Neural cell (in vitro differentiated cells): Measurements from ENCODE around the gene IL17D. TPM values are rescaled to one million over a fixed set of nuclear protein-coding genes. Genes with fewer than 3 reads are reported as not detected.

Experiments
- H2AFZ ChIP-seq: fragments of 200-600, 300-800 bp; sonication (generic), shearing (Covaris generic); 2 replicates; pipeline ENCODE4 v1.6.0; 2014; ENCODE audit warnings: low read depth, mild to moderate bottlenecking, antibody characterized with exemption, low read length, moderate library complexity
- H3F3A ChIP-seq: fragments of 200-600 bp; shearing (Covaris generic); 2 replicates; pipeline ENCODE4 v1.6.1; 2016; ENCODE audit warnings: mild to moderate bottlenecking, moderate library complexity, mixed read lengths, antibody characterized with exemption, low read length; ENCODE audit not compliant: insufficient read depth, poor library complexity, severe bottlenecking
- H3K27ac ChIP-seq: fragments of 200-600, 300-800 bp; sonication (generic), shearing (Covaris generic); 2 replicates; pipeline ENCODE4 v1.5.1; 2014; ENCODE audit warnings: mild to moderate bottlenecking, low read length, moderate library complexity
- H3K27me3 ChIP-seq: fragments of 300-800, 200-600 bp; sonication (generic), shearing (Covaris generic); 2 replicates; pipeline ENCODE4 v1.6.0; 2014; ENCODE audit warnings: mild to moderate bottlenecking, low read depth, low read length, moderate library complexity; ENCODE audit not compliant: insufficient read depth
- H3K36me3 ChIP-seq: fragments of 300-800, 200-600 bp; sonication (generic), shearing (Covaris generic); 2 replicates; pipeline ENCODE4 v1.5.1; 2014; ENCODE audit warnings: mild to moderate bottlenecking, antibody characterized with exemption, low read length, moderate library complexity; ENCODE audit not compliant: insufficient read depth
- H3K4me2 ChIP-seq: fragments of 300-800, 200-600 bp; sonication (generic), shearing (Covaris generic); 2 replicates; pipeline ENCODE4 v1.6.0; 2014; ENCODE audit warnings: mild to moderate bottlenecking, low read length
- H3K4me3 ChIP-seq: fragments of 300-800, 200-600 bp; sonication (generic), shearing (Covaris generic); 2 replicates; pipeline ENCODE4 v1.5.1; 2014; ENCODE audit warnings: mild to moderate bottlenecking, low read length, moderate library complexity
- H3K79me2 ChIP-seq: fragments of 200-600 bp; shearing (Covaris generic); replicated peaks from 2 replicates; pipeline ENCODE4 v1.6.0; 2014; ENCODE audit warnings: mild to moderate bottlenecking, low read length, moderate library complexity; ENCODE audit not compliant: insufficient read depth
- H3K9ac ChIP-seq: fragments of 300-800, 200-600 bp; sonication (generic), shearing (Covaris generic); 2 replicates; pipeline ENCODE4 v1.6.1; 2016; ENCODE audit warnings: mild to moderate bottlenecking, low read length, mixed read lengths
- H3K9me2 ChIP-seq: fragments of 200-600 bp; shearing (Covaris generic); 2 replicates; pipeline ENCODE4 v1.6.1; 2016; ENCODE audit warnings: mild to moderate bottlenecking, low read length, mixed read lengths; ENCODE audit not compliant: insufficient read depth
- H3K9me3 ChIP-seq: fragments of 200-600, 300-800 bp; sonication (generic), shearing (Covaris generic); 2 replicates; pipeline ENCODE4 v1.6.1; 2016; ENCODE audit warnings: mild to moderate bottlenecking, mixed run types, low read length, moderate library complexity, mixed read lengths
- H4K20me1 ChIP-seq: fragments of 200-600 bp; shearing (Covaris generic); 2 replicates; pipeline ENCODE4 v1.6.1; 2016; ENCODE audit warnings: mild to moderate bottlenecking, mixed run types; ENCODE audit not compliant: insufficient read depth
- EP300 ChIP-seq: fragments of 450-650 bp; conservative IDR thresholded peaks from 2 replicates; pipeline ENCODE4 v1.6.1; 2014; ENCODE audit warnings: antibody characterized with exemption, mild to moderate bottlenecking, moderate library complexity; ENCODE audit not compliant: poor library complexity, severe bottlenecking
- EZH2 ChIP-seq: fragments of 200-600, 300-800 bp; shearing (Covaris generic), sonication (generic); IDR thresholded peaks from 2 replicates; pipeline ENCODE4 v1.6.1; 2014; ENCODE audit warnings: antibody characterized with exemption, low read length, borderline replicate concordance, mild to moderate bottlenecking; ENCODE audit not compliant: insufficient read depth, poor library complexity, severe bottlenecking
- MXI1 ChIP-seq: fragments of 450-650 bp; conservative IDR thresholded peaks from 2 replicates; pipeline ENCODE4 v1.6.1; 2014; ENCODE audit warnings: antibody characterized with exemption, mild to moderate bottlenecking; ENCODE audit not compliant: poor library complexity, severe bottlenecking
- POLR2AphosphoS5 ChIP-seq: IDR thresholded peaks from 2 replicates; pipeline ENCODE4 v1.6.1; 2012
- RAD21 ChIP-seq: fragments of 450-650 bp; conservative IDR thresholded peaks from 2 replicates; pipeline ENCODE4 v1.6.1; 2014; ENCODE audit warnings: antibody characterized with exemption, mild to moderate bottlenecking, moderate library complexity
- REST ChIP-seq: IDR thresholded peaks from 2 replicates; pipeline ENCODE4 v1.6.1; 2012; ENCODE audit warnings: borderline replicate concordance
- SMC3 ChIP-seq: fragments of 450-650 bp; conservative IDR thresholded peaks from 2 replicates; pipeline ENCODE4 v1.6.1; 2014; ENCODE audit warnings: antibody characterized with exemption, mild to moderate bottlenecking, moderate library complexity; ENCODE audit not compliant: poor library complexity
- TAF1 ChIP-seq: IDR thresholded peaks from 2 replicates; pipeline ENCODE4 v1.6.1; 2012; ENCODE audit warnings: low read depth
- polyA plus RNA-seq: library from polyadenylated mRNA; depleted of rRNA; stranded (reverse); fragments of >200 nt; gene quantifications from 2 replicates; pipeline ENCODE4 v1.2.3, GENCODE V29; 2014
- TF ChIP-seq, protein P1 (sequence below): fragments of 450-650 bp; IDR thresholded peaks from 2 replicates; pipeline ENCODE4 v1.5.1; 2014; ENCODE audit warnings: antibody characterized with exemption, mild to moderate bottlenecking, moderate library complexity; ENCODE audit not compliant: poor library complexity, severe bottlenecking

IL17D gene
- polyA plus RNA-seq, 1 donor from 2014 or later: 14.5 TPM

- Histone ChIP-seq H3F3A (no peaks in the 10 kb centered on the region), H3K27me3 (peaks cover 8% of the 10 kb centered on the region), H3K4me2 (no peak overlapping the region), H3K4me3 (no peak overlapping the region), H3K36me3 (no peaks in the 10 kb centered on the region), H3K9me3 (no peaks in the 10 kb centered on the region), H3K27ac (no peak overlapping the region), H3K9me2 (no peaks in the 10 kb centered on the region), H3K79me2 (no peaks in the 10 kb centered on the region), H4K20me1 (no peaks in the 10 kb centered on the region), H2AFZ (no peak overlapping the region), H3K9ac (no peak overlapping the region)
- TF ChIP-seq, protein P1, sequence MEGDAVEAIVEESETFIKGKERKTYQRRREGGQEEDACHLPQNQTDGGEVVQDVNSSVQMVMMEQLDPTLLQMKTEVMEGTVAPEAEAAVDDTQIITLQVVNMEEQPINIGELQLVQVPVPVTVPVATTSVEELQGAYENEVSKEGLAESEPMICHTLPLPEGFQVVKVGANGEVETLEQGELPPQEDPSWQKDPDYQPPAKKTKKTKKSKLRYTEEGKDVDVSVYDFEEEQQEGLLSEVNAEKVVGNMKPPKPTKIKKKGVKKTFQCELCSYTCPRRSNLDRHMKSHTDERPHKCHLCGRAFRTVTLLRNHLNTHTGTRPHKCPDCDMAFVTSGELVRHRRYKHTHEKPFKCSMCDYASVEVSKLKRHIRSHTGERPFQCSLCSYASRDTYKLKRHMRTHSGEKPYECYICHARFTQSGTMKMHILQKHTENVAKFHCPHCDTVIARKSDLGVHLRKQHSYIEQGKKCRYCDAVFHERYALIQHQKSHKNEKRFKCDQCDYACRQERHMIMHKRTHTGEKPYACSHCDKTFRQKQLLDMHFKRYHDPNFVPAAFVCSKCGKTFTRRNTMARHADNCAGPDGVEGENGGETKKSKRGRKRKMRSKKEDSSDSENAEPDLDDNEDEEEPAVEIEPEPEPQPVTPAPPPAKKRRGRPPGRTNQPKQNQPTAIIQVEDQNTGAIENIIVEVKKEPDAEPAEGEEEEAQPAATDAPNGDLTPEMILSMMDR: no peak
- TF ChIP-seq REST: no peak
- no peak for TF ChIP-seq POLR2AphosphoS5
- TF ChIP-seq EZH2: no peak
- no peak for TF ChIP-seq TAF1
- no peak for TF ChIP-seq RAD21
- TF ChIP-seq SMC3: no peak
- no peak for TF ChIP-seq EP300
- TF ChIP-seq MXI1: no peak
Observed at GRCh38 chr13:20718958-20719566, 15.6 kb downstream of the IL17D start.

DNA sequence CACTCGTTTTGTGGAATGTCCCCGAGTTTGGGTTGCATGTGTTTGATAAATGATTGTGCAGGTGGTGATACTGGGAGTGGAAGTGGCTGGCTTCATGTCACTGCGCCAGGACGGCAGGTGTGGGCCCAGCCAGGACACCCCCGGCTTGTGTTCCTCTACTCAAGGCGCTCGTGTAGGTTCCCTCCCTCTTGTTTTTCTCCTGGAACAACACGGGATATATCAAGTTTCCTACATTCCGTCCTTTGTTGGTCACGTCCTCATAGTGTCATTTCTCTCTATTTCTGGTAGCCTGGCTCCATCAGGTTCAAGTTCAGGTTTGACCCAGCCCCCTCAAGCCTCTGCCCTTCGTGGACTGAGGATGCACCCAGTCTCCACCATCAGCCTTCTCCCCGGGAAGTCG is 16.3 kb downstream of the IL17D start:
- peaks cover 8% of the 10 kb centered on the region for H3K27me3 ChIP-seq
- no peaks in the 10 kb centered on the region for H3K36me3 ChIP-seq
- no peaks in the 10 kb centered on the region for H4K20me1 ChIP-seq
- H3K79me2 ChIP-seq: no peaks in the 10 kb centered on the region
- H3K4me3 ChIP-seq: no peak overlapping the region
- no peaks in the 10 kb centered on the region for H3F3A ChIP-seq
- no peak overlapping the region for H3K27ac ChIP-seq
- H3K4me2 ChIP-seq: no peak overlapping the region
- no peaks in the 10 kb centered on the region for H3K9me3 ChIP-seq
- no peaks in the 10 kb centered on the region for H3K9me2 ChIP-seq
- TF ChIP-seq, protein P1: no peak
- no peak for TF ChIP-seq POLR2AphosphoS5
- no peak for TF ChIP-seq EZH2
- TF ChIP-seq MXI1: no peak
- TF ChIP-seq REST: no peak
- no peak for TF ChIP-seq RAD21
- no peak for TF ChIP-seq SMC3
- no peak for TF ChIP-seq TAF1
- TF ChIP-seq EP300: no peak
- H2AFZ ChIP-seq: no peak overlapping the region
- H3K9ac ChIP-seq: no peak overlapping the region
